Body of pancreas (tissue), 4 donors: ENCODE data around the gene RITA1.

Source experiments
- CTCF ChIP-seq, 7 experiments: fragments of 450-650 bp in 4 of 7; fragments of 200-600 bp in 3 of 7; sonication (generic) in 3 of 7; IDR thresholded peaks; one replicate each; pipeline ENCODE4 v1.5.1; 2016 to 2019; ENCODE audit warnings: antibody characterized with exemption in 7 of 7
- POLR2A ChIP-seq, 3 donors: fragments of 450-650 bp; IDR thresholded peaks; one replicate each; pipeline ENCODE4 v1.6.1; 2016; ENCODE audit warnings: antibody characterized with exemption in 3 of 3, mild to moderate bottlenecking in 2 of 3

GRCh38 chr12:113200021-113200797 lies 14.7 kb downstream of the RITA1 start:
- TF ChIP-seq CTCF (IDR thresholded peaks at IDR 0.05) (no peak), POLR2A (IDR thresholded peaks at IDR 0.05) (peak in 2 of 3 donors; percentile 29 to 36)
